Measurements from ENCODE around the gene FHIT.
A peak's percentile ranks its signal among the peaks of the same experiment; 100 is the strongest.

FHIT gene

GRCh38 chr3:59832702-59833101 is 1418.5 kb downstream of the FHIT start:
- Histone ChIP-seq H4K5ac (ENCODE audit: low read length) (no peak overlapping the region), H3K79me2 (ENCODE audit: control insufficient read depth, insufficient read depth, low read length) (no peaks in the 10 kb centered on the region), H3K9ac (ENCODE audit: low read length) (no peak overlapping the region), H3K4me3 (ENCODE audit: low read length) (no peak overlapping the region), H2BK120ac (ENCODE audit: low read depth, low read length) (no peak overlapping the region), H3K4me2 (ENCODE audit: low read length) (no peak overlapping the region), H3K4ac (ENCODE audit: low read depth, low read length) (no peak overlapping the region), H3K27me3 (ENCODE audit: insufficient read depth, low read length, poor library complexity) (no peaks in the 10 kb centered on the region), H2BK15ac (replicated peaks; ENCODE audit: low read depth) (no peak overlapping the region), H3K56ac (ENCODE audit: low read length) (no peak overlapping the region), H3K36me3 (ENCODE audit: control insufficient read depth, insufficient read depth, low read length) (no peaks in the 10 kb centered on the region), H2BK5ac (ENCODE audit: low read length) (no peak overlapping the region), H3K18ac (ENCODE audit: low read length) (no peak overlapping the region), H2AK5ac (ENCODE audit: low read length) (no peak overlapping the region), H4K8ac (ENCODE audit: low read depth, low read length) (no peak overlapping the region), H3K4me1 (ENCODE audit: control insufficient read depth, low read depth, low read length) (no peaks in the 10 kb centered on the region), H3K27ac (ENCODE audit: low read depth, low read length) (no peak overlapping the region), H3K23ac (ENCODE audit: low read length) (no peak overlapping the region), H3K79me1 (ENCODE audit: low read length) (no peaks in the 10 kb centered on the region)
- no peak for DNase-seq
- no CpG with 5 or more reads among the region's 3 CpGs for WGBS (ENCODE audit: extremely low coverage, insufficient coverage, low lambda C conversion rate)

- Histone ChIP-seq H4K5ac (ENCODE audit: low read length) (no peak overlapping the region), H3K4me1 (ENCODE audit: control insufficient read depth, low read depth, low read length) (no peaks in the 10 kb centered on the region), H2BK5ac (ENCODE audit: low read length) (no peak overlapping the region), H3K27ac (ENCODE audit: low read depth, low read length) (no peak overlapping the region), H4K8ac (ENCODE audit: low read depth, low read length) (no peak overlapping the region), H3K27me3 (ENCODE audit: insufficient read depth, low read length, poor library complexity) (no peaks in the 10 kb centered on the region), H3K9ac (ENCODE audit: low read length) (no peak overlapping the region), H2BK15ac (replicated peaks; ENCODE audit: low read depth) (no peak overlapping the region), H3K23ac (ENCODE audit: low read length) (no peak overlapping the region), H2BK120ac (ENCODE audit: low read depth, low read length) (no peak overlapping the region), H2AK5ac (ENCODE audit: low read length) (no peak overlapping the region), H3K79me2 (ENCODE audit: control insufficient read depth, insufficient read depth, low read length) (no peaks in the 10 kb centered on the region), H3K4me2 (ENCODE audit: low read length) (no peak overlapping the region), H3K56ac (ENCODE audit: low read length) (no peak overlapping the region), H3K36me3 (ENCODE audit: control insufficient read depth, insufficient read depth, low read length) (no peaks in the 10 kb centered on the region), H3K4ac (ENCODE audit: low read depth, low read length) (no peak overlapping the region), H3K79me1 (ENCODE audit: low read length) (no peaks in the 10 kb centered on the region), H3K4me3 (ENCODE audit: low read length) (no peak overlapping the region), H3K18ac (ENCODE audit: low read length) (no peak overlapping the region)
- WGBS (ENCODE audit: extremely low coverage, insufficient coverage, low lambda C conversion rate) = no CpG with 5 or more reads among the region's 3 CpGs
- DNase-seq = no peak
Observed at GRCh38 chr3:59832241-59832640, 1419.0 kb downstream of the FHIT start.

- no peak overlapping the region for H4K5ac ChIP-seq (ENCODE audit: low read length)
- H2BK5ac ChIP-seq (ENCODE audit: low read length) = no peak overlapping the region
- H2BK120ac ChIP-seq (ENCODE audit: low read depth, low read length) = no peak overlapping the region
- H3K27ac ChIP-seq (ENCODE audit: low read depth, low read length) = no peak overlapping the region
- H4K8ac ChIP-seq (ENCODE audit: low read depth, low read length) = no peak overlapping the region
- H3K4me3 ChIP-seq (ENCODE audit: low read length) = no peak overlapping the region
- no peak overlapping the region for H3K4me2 ChIP-seq (ENCODE audit: low read length)
- no peaks in the 10 kb centered on the region for H3K79me1 ChIP-seq (ENCODE audit: low read length)
- H3K56ac ChIP-seq (ENCODE audit: low read length) = no peak overlapping the region
- no peaks in the 10 kb centered on the region for H3K79me2 ChIP-seq (ENCODE audit: control insufficient read depth, insufficient read depth, low read length)
- H3K9ac ChIP-seq (ENCODE audit: low read length) = no peak overlapping the region
- WGBS (ENCODE audit: extremely low coverage, insufficient coverage, low lambda C conversion rate) = no CpG with 5 or more reads among the region's 2 CpGs
- no peak overlapping the region for H3K23ac ChIP-seq (ENCODE audit: low read length)
- H2BK15ac ChIP-seq (replicated peaks; ENCODE audit: low read depth) = no peak overlapping the region
- H3K4me1 ChIP-seq (ENCODE audit: control insufficient read depth, low read depth, low read length) = no peaks in the 10 kb centered on the region
- DNase-seq = no peak
- H2AK5ac ChIP-seq (ENCODE audit: low read length) = no peak overlapping the region
- no peaks in the 10 kb centered on the region for H3K36me3 ChIP-seq (ENCODE audit: control insufficient read depth, insufficient read depth, low read length)
- no peak overlapping the region for H3K4ac ChIP-seq (ENCODE audit: low read depth, low read length)
- no peaks in the 10 kb centered on the region for H3K27me3 ChIP-seq (ENCODE audit: insufficient read depth, low read length, poor library complexity)
- H3K18ac ChIP-seq (ENCODE audit: low read length) = no peak overlapping the region
Observed at GRCh38 chr3:59831394-59831793, 1419.9 kb downstream of the FHIT start.

- Histone ChIP-seq H2AK5ac (ENCODE audit: low read length) (no peak overlapping the region), H4K5ac (ENCODE audit: low read length) (no peak overlapping the region), H3K27me3 (ENCODE audit: insufficient read depth, low read length, poor library complexity) (no peaks in the 10 kb centered on the region), H3K79me2 (ENCODE audit: control insufficient read depth, insufficient read depth, low read length) (no peaks in the 10 kb centered on the region), H2BK5ac (ENCODE audit: low read length) (no peak overlapping the region), H3K4me2 (ENCODE audit: low read length) (no peak overlapping the region), H3K36me3 (ENCODE audit: control insufficient read depth, insufficient read depth, low read length) (no peaks in the 10 kb centered on the region), H3K79me1 (ENCODE audit: low read length) (no peaks in the 10 kb centered on the region), H2BK120ac (ENCODE audit: low read depth, low read length) (no peak overlapping the region), H3K27ac (ENCODE audit: low read depth, low read length) (no peak overlapping the region), H3K4me3 (ENCODE audit: low read length) (no peak overlapping the region), H3K56ac (ENCODE audit: low read length) (no peak overlapping the region), H3K18ac (ENCODE audit: low read length) (peak overlapping the region; percentile 1), H3K4me1 (ENCODE audit: control insufficient read depth, low read depth, low read length) (peaks cover 2% of the 10 kb centered on the region), H3K23ac (ENCODE audit: low read length) (no peak overlapping the region), H3K9ac (ENCODE audit: low read length) (no peak overlapping the region), H4K8ac (ENCODE audit: low read depth, low read length) (no peak overlapping the region), H3K4ac (ENCODE audit: low read depth, low read length) (no peak overlapping the region), H2BK15ac (replicated peaks; ENCODE audit: low read depth) (no peak overlapping the region)
- no peak for DNase-seq
- no CpG with 5 or more reads among the region's 1 CpG for WGBS (ENCODE audit: extremely low coverage, insufficient coverage, low lambda C conversion rate)
Observed at GRCh38 chr3:59829527-59829926, 1421.7 kb downstream of the FHIT start.

GRCh38 chr3:59824876-59825275 is 1426.4 kb downstream of the FHIT start:
- H3K18ac ChIP-seq (ENCODE audit: low read length) = no peak overlapping the region
- H2BK5ac ChIP-seq (ENCODE audit: low read length) = no peak overlapping the region
- no peak overlapping the region for H4K5ac ChIP-seq (ENCODE audit: low read length)
- H3K79me2 ChIP-seq (ENCODE audit: control insufficient read depth, insufficient read depth, low read length) = no peaks in the 10 kb centered on the region
- H3K4me1 ChIP-seq (ENCODE audit: control insufficient read depth, low read depth, low read length) = peaks cover 2% of the 10 kb centered on the region
- DNase-seq = no peak
- no peak overlapping the region for H3K27ac ChIP-seq (ENCODE audit: low read depth, low read length)
- H3K4ac ChIP-seq (ENCODE audit: low read depth, low read length) = no peak overlapping the region
- no peaks in the 10 kb centered on the region for H3K27me3 ChIP-seq (ENCODE audit: insufficient read depth, low read length, poor library complexity)
- H4K8ac ChIP-seq (ENCODE audit: low read depth, low read length) = no peak overlapping the region
- WGBS (ENCODE audit: extremely low coverage, insufficient coverage, low lambda C conversion rate) = no CpG with 5 or more reads among the region's 1 CpG
- no peak overlapping the region for H3K56ac ChIP-seq (ENCODE audit: low read length)
- H3K9ac ChIP-seq (ENCODE audit: low read length) = no peak overlapping the region
- no peak overlapping the region for H2AK5ac ChIP-seq (ENCODE audit: low read length)
- no peak overlapping the region for H2BK120ac ChIP-seq (ENCODE audit: low read depth, low read length)
- H3K79me1 ChIP-seq (ENCODE audit: low read length) = no peaks in the 10 kb centered on the region
- H3K4me2 ChIP-seq (ENCODE audit: low read length) = no peak overlapping the region
- H3K4me3 ChIP-seq (ENCODE audit: low read length) = no peak overlapping the region
- H3K36me3 ChIP-seq (ENCODE audit: control insufficient read depth, insufficient read depth, low read length) = no peaks in the 10 kb centered on the region
- no peak overlapping the region for H3K23ac ChIP-seq (ENCODE audit: low read length)
- no peak overlapping the region for H2BK15ac ChIP-seq (replicated peaks; ENCODE audit: low read depth)

GRCh38 chr3:59821274-59821673 is 1430.0 kb downstream of the FHIT start:
- no CpG with 5 or more reads among the region's 1 CpG for WGBS (ENCODE audit: extremely low coverage, insufficient coverage, low lambda C conversion rate)

More at GRCh38 chr3:59821274-59821673, 1430.0 kb downstream of the FHIT start:
- Histone ChIP-seq H2BK120ac (ENCODE audit: low read depth, low read length) (no peak overlapping the region), H3K4ac (ENCODE audit: low read depth, low read length) (no peak overlapping the region), H3K9ac (ENCODE audit: low read length) (no peak overlapping the region), H4K5ac (ENCODE audit: low read length) (no peak overlapping the region), H2AK5ac (ENCODE audit: low read length) (no peak overlapping the region), H3K23ac (ENCODE audit: low read length) (no peak overlapping the region), H3K27me3 (ENCODE audit: insufficient read depth, low read length, poor library complexity) (no peaks in the 10 kb centered on the region), H3K79me2 (ENCODE audit: control insufficient read depth, insufficient read depth, low read length) (no peaks in the 10 kb centered on the region), H2BK5ac (ENCODE audit: low read length) (no peak overlapping the region), H3K4me1 (ENCODE audit: control insufficient read depth, low read depth, low read length) (peaks cover 6% of the 10 kb centered on the region), H4K8ac (ENCODE audit: low read depth, low read length) (no peak overlapping the region), H3K18ac (ENCODE audit: low read length) (no peak overlapping the region), H3K36me3 (ENCODE audit: control insufficient read depth, insufficient read depth, low read length) (no peaks in the 10 kb centered on the region), H3K56ac (ENCODE audit: low read length) (no peak overlapping the region), H3K4me3 (ENCODE audit: low read length) (no peak overlapping the region), H3K4me2 (ENCODE audit: low read length) (no peak overlapping the region), H3K27ac (ENCODE audit: low read depth, low read length) (no peak overlapping the region), H3K79me1 (ENCODE audit: low read length) (no peaks in the 10 kb centered on the region), H2BK15ac (replicated peaks; ENCODE audit: low read depth) (no peak overlapping the region)
- DNase-seq = peak; percentile 63
